HK-2 (cell line): ENCODE results near the gene ITPKA.
A peak's percentile ranks its signal among the peaks of the same experiment; 100 is the strongest.

ENCODE experiments used
- DNase-seq: peaks from one replicate; pipeline ENCODE4 v3.0.0-alpha.2; 2018; ENCODE audit not compliant: unreplicated experiment

ITPKA gene

GRCh38 chr15:41511331-41511898, 17.7 kb downstream of the ITPKA start:
- no peak for DNase-seq

GRCh38 chr15:41511899-41512369, 18.3 kb downstream of the ITPKA start:
- no peak for DNase-seq

GRCh38 chr15:41512512-41512939, 18.9 kb downstream of the ITPKA start:
- no peak for DNase-seq

GRCh38 chr15:41512940-41513505, 19.3 kb downstream of the ITPKA start:
- no peak for DNase-seq

- no peak for DNase-seq
Measured at GRCh38 chr15:41513506-41514227, 20.0 kb downstream of the ITPKA start, which contains the start of gene LTK. LTK (minus strand) TSS chr15:41513827; CDS start chr15:41513709, 118 bp downstream.

GRCh38 chr15:41517895-41518449, 24.3 kb downstream of the ITPKA start:
- no peak for DNase-seq

GRCh38 chr15:41520636-41521035, 27.0 kb downstream of the ITPKA start:
- DNase-seq, result no peak

- DNase-seq, result no peak
Measured at GRCh38 chr15:41521614-41522013, 27.9 kb downstream of the ITPKA start.

GRCh38 chr15:41523097-41523496, 29.4 kb downstream of the ITPKA start:
- DNase-seq, result peak; percentile 24

- DNase-seq, result no peak
Measured at GRCh38 chr15:41530363-41530956, 36.8 kb downstream of the ITPKA start.

- DNase-seq, result no peak
Measured at GRCh38 chr15:41535544-41535943, 41.9 kb downstream of the ITPKA start.

GRCh38 chr15:41536866-41537265, 43.2 kb downstream of the ITPKA start:
- DNase-seq, result no peak

- DNase-seq, result no peak
Measured at GRCh38 chr15:41543521-41543870, 49.8 kb downstream of the ITPKA start.

GRCh38 chr15:41544650-41545015, 51.0 kb downstream of the ITPKA start:
- DNase-seq, result no peak

- no peak for DNase-seq
Measured at GRCh38 chr15:41545218-41545617, 51.5 kb downstream of the ITPKA start.

- DNase-seq, result no peak
Measured at GRCh38 chr15:41546851-41547786, 53.4 kb downstream of the ITPKA start.

GRCh38 chr15:41550066-41550775, 56.5 kb downstream of the ITPKA start:
- DNase-seq, result no peak
